ENCODE results near the gene AGMO.
"Not testable (repeated sequence)": the region's sequence is repeated elsewhere in the genome, so short reads cannot be mapped to it uniquely, and the experiment has no call there.

The AGMO gene

DNA sequence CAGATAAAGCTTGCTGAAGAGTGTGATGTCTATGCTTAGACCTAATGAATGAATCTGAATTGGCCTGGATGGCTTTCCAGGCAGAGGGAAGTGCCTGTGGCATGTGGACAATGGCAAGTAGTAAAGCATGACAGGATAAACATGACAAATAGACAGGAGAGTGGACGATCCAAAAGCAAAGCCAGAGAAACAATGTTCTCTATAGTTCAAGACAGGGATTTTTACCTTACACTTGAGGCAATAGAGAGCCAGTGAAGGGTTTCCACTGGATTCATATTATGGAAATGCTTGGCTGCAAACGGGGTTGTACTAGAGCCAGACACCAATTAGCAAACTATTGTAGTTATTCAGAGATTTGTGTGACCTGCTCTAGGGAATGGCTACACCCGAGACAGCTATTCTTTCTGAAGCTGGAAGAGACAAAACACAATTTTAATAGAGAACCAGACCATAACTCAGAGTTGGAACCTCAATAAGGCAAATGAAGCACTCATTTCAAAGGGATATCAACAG, 2.3 kb downstream of the AGMO start:
- no peak for DNase-seq (ENCODE audit: low read depth)

DNA sequence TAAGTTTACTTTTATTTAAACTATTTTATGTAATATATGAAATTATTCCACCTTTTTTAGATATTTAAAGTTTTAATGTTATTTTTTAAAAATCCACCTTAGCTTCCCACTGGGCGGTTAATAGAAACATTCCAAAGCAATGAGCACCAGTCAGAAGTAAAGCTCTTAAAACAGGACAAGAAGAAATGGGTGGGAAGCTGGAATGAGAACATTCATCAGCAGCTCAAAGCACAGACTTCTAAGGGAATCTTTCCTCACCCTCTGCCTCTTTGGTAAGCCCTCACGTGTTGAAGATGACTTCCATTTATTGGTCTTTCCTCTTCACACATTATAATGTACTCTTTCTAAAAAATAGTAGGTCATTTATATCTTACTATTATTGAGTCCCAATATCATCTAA, 3.1 kb downstream of the AGMO start:
- DNase-seq (ENCODE audit: low read depth): peak; percentile 54

DNA sequence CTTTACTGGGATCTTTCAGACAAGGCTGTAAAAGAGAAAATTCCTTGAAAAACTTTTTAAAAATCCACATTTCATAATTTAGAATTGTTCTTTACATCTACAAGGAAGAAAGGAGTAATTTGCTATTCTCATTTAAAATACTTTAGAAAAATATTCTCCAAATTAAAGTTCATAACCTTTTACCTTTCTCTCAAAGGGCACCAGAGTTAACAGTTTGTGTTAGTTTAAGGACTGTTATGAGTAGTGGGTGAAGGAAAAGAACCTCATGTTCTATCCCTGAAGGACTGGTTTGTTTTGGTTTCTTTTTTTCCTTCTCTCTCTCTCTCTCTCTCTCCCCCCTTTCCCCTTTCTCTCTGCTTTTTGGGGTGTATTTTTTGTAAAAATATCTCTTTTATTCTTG, 4.1 kb downstream of the AGMO start:
- no peak for DNase-seq (ENCODE audit: low read depth)

DNA sequence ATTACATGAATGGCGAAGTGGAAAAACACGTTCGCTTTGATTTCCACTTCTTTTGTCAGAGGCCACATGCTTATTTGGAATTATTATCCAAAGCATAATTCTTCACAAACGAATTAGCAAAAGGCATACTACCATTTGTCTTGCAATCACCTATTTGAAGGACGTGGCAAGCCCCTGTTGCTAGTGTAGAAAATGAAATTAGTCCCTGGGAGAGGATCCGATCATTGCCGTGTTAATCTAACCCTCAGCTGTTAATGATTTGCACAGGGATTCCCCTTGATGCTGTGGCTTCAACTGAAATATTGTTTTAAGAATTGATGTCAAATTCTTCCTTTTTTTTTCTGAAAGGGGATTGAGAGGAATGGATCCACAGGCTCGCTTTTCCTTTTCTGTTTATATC, 4.6 kb downstream of the AGMO start:
- no peak for DNase-seq (ENCODE audit: low read depth)

DNA sequence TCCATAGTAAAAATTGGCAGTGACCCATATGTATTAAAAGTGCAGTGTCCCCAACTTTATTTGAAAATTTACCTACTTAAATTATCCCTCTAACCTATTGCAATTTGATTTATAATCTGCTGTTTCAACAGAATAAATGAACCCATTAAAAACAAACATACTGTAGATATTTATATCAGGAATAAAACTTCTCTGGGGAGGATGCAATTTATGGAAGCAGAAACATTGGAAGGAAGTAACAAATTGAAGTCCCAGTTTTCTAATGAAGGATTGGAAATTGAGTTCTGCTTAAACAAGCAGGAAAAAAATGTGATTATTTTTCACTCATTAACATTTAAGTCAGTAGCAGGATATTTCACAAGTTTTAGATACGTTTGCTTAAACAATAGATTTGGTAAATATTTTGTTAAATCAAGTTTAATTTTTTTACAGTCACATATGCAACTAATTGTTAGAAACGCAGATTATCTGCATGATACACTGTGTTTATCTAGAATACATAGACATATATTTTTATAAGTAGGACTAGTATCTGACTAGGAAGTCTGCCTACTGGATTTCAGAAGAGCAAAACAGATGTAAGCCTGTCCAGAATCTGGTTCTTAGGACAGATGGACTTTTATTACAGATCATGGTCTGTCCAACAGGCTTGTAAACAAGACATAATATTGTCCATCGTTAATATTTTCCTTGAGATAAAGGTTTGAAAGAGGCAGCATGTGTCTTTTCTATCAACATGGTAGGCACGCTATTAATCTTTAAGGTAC, 5.3 kb downstream of the AGMO start:
- no peak for DNase-seq (ENCODE audit: low read depth)

DNA sequence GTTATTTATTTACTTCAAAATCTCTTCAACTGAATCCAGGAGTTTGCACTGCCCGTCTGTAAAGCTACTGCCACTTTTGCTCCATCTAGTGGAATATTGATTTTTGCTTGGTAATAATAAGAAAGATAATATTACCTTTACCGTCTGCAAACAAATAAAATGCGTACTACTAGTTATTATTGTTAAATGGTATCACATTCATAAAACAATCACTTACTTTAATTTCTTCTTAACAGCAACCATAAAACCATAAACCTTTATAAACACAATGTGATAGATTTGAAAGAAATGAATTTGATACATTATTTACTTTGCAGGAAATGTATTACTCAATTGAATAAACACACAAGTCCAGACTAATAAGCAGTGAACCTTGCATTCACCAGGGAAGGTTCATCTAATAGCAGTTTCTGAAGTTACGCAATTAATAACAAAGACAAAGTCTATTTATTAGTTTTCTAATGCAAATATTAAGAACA, 6.4 kb downstream of the AGMO start:
- peak; percentile 46 for DNase-seq (ENCODE audit: low read depth)

DNA sequence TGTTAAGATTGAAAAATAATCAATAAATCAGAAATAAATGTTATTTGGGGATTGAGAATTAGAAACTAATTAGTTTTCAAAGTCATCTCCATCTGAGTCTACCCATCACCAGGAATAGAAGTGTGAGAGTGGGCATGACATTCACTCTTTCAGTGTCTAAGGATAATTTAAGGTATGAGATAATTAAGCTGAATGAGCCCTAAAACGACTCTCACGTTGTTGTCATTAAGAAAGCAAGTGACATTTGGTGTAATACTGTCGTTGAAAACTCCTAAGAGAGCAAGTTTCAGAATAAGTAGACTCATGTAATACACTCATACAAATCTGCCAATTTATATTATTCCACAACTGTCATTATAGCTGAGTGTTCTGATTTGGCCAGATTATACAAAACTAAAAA, 7.1 kb downstream of the AGMO start:
- no peak for DNase-seq (ENCODE audit: low read depth)

DNA sequence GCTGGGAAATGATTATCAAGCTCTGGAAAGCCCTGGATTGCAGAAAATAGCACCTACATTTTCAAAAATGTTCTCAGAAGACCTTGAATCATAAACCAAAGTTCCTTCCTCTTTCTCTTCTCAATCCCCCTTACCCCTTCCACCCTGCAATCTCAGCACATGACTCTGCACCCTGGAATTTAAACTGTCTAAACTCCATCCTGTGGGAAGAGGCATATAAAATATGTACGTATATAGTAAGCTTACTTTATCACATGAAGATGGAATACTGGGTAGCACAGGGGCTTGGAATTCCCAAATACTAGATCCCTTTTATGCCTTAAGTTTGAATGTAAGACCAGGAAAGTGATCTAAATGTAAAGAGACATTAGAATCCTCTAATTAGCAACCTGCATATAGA, 7.7 kb downstream of the AGMO start:
- peak; percentile 39 for DNase-seq (ENCODE audit: low read depth)

DNA sequence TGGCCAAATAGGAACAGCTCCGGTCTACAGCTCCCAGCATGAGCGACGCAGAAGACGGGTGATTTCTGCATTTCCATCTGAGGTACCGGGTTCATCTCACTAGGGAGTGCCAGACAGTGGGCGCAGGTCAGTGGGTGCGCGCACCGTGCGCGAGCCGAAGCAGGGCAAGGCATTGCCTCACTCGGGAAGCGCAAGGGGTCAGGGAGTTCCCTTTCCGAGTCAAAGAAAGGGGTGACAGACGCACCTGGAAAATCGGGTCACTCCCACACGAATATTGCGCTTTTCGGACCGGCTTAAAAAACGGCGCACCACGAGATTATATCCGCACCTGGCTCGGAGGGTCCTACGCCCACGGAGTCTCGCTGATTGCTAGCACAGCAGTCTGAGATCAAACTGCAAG, 14.5 kb downstream of the AGMO start:
- not testable (repeated sequence) for DNase-seq (ENCODE audit: low read depth)

DNA sequence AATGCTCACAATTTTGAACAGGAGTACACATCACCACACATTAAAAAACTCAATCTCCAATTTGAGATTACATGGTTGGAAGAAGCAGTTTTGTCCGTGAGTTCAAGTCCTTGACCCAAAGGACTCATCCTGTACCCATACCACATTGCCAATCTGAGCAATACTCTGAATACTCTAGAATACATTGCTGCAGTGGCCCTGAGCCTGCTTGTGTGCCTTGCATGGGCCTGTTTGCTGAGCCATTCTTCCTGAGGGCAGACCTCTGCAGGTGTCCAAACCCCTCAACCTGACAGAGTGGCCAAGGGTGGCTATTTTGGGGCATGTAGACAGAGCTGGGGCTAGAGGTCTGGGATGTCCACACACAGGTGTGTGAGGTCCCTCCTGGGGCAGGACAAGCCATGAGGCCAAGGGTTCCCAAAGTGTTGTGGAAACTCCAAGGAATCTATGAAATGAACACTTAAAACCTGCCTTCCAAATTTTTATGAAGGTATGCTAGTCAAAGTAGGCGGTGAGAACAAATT, 15.5 kb downstream of the AGMO start:
- DNase-seq (ENCODE audit: low read depth): no peak

DNA sequence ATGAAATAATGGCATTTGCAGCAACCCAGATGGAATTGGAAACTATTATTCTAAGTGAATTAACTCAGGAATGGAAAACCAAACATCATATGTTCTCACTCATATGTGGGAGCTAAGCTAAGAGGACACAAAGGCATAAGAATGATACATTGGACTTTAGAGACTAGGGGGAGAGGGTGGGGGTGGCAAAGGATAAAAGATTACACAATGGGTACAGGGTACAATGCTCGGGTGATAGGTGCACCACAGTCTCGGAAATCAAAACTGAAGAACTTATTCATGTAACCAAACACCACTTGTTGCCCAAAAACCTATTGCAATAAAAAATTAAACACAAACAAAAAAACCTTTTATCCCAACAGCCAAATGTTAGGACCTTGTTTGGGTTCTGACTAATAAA, 17.8 kb downstream of the AGMO start:
- DNase-seq (ENCODE audit: low read depth): no peak

DNA sequence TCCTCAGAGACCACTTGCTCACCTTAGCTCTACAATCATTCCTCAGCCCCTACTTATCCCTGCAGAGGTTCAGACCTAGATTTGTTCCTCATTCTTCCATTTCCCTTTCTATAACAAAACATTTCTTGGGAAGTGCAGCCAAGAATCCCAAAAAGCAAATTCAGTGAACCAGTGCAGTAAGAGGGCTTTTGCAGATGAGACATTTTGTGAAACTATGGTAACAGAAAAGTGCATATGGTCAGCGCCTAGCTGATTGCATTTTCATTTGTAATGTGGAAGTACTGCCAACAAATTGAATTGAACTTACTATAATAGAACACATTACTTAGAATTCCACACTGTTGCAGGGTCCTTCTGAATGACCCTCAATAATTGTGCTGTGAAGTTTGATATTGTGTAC, 18.6 kb downstream of the AGMO start:
- no peak for DNase-seq (ENCODE audit: low read depth)

DNA sequence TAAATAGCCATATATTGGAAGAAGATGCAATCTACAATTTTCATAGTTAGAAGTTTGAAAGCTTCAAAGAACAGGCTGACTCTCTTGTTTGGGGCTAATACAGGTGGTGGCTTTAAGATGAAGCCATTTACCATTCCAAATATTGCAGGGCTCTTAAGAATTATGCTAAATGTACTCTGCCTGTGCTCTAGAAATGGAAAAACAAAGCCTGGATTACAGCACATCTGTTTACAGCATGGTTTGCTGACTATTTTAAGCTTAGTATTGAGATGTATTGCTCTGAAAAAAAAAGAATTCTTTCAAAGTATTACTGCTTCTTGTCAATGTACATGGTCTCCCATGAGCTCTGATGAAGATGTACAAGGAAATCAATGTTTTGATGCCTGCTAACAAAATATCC, 34.2 kb downstream of the AGMO start:
- no peak for DNase-seq (ENCODE audit: low read depth)

DNA sequence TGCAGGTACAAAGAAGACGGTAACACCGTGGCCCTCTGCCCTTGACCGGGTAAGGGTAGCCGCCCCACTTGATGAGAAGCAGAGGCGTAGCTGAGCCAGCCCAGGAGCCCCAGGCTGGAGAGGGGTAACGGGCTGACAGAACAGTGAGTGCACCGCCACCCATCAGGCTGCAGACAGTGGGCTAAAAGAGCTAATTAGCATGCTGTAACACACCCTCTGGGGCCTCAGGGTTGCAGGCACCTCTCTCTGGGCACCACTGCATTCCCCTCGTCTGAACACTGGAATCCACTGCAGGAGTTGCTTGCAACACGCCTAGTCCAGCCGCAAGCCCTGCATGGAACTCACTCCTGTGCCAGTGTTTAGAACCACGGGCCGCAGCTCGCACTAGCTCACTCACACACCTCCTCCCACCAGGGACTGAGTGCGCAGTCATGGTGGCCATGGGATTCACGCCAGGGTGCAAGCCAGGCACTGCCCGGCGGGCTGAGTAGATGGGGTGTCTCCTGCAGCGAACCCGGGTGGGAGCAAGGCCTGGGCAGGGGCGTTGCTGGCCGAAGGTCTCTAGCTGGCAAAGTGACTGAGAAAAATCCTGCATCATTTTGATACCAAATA, 36.1 kb downstream of the AGMO start:
- no peak for DNase-seq (ENCODE audit: low read depth)

DNA sequence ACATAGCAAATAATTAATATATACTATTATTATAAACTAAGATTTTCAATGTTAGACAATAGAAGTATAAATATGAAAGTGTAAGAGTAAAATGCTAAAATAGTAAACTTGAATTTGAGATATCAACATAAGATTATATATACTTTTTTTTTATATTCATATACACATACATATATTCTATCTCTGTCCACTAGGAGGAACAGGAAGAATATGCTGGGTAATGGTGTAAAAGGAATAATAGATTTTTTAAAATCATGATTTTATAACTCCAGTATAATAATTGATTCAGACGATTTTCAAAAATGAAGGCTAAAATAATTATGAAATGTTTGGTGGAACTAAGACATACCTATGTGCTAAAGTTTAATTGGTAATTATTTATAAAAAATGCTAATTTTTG, 37.7 kb downstream of the AGMO start:
- DNase-seq (ENCODE audit: low read depth): no peak

DNA sequence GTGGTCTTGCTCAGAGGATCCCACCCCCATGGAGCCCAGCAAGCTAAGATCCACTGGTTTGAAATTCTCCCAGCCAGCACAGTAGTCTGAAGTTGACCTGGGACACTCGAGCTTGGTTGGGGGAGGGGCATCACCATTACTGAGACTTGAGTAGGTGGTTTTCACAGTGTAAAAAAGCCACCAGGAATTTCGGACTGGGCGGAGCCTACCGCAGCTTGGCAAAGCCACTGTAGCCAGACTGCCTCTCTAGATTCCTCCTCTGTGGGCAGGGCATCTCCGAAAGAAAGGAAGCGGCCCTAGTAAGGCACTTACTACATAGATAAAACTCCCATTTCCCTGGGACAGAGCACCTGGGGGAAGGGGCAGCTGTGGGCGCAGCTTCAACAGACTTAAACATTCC, 44.0 kb downstream of the AGMO start:
- not testable (repeated sequence) for DNase-seq (ENCODE audit: low read depth)

DNA sequence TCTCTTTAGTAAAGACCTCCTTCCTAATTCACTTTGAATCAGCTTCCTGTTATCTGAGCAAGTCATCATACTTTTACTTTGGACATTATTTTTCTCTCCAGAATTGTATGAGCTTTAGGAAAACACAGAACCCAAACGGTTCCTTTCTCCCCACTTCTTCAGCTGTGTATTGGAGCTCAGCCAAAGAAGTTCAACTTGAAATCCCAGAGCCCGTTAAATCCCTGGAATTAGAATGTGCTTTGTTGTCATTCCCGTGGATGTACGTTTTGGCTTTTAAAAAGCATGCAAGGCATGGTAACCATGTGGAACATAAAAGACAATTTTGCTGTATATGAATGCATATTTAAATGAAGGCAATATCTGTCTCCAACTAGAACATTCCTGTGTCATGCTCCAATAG, 46.6 kb downstream of the AGMO start:
- DNase-seq (ENCODE audit: low read depth): no peak

DNA sequence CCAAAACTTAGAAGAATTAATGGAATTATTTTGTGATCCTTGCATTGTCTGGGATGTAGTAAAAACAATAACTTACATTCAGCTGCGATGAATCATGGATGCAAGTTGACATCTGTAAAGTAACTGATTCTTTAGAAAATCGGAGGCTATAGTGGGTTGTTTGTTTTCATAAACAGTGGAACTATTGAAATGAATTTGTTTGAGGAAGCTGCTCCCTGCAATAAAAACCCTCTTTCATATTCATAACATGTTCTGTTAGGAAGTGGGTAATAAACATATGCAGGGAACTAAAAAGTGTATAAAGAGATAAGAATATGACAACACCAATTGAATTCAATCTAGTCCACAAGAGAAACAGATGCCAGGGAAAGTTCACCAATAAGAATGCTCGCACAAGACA, 53.6 kb downstream of the AGMO start:
- peak; percentile 26 for DNase-seq (ENCODE audit: low read depth)

DNA sequence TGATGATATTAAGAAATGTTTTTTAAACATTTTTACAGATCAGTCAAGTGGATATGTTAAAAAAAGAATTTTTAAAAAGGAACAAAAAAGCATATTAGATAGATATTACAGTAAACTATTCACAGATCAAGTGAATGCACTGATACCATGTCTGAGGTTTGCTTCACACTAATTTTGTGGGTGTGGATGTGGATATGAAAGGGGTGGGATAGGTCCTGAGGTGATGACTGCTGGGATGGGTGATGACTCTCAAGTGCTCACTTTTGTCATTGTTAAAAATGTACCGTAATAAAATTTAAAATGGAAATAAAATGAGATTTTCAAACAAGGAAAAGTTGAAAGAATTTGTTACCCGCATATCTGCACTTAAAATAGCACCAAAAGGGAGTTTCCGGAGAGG, 54.1 kb downstream of the AGMO start:
- DNase-seq (ENCODE audit: low read depth): no peak

DNA sequence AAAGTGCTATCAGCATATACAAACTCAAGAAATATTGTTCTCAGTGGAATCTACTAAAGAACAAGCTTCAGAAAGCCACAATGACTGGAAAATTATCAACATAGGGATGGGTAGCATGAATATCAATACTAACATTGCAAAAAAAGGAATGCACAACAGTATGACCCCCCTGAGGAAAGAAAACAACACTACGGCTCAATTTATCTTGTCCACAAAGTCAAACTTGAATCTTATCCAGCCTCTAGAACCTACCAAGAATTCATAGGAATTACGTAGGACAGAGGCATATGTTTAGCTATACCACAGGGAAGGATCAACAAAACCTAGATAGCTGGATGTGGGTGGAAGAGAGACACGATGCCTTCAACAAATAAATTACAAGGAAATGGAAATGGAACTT, 54.6 kb downstream of the AGMO start:
- no peak for DNase-seq (ENCODE audit: low read depth)

DNA sequence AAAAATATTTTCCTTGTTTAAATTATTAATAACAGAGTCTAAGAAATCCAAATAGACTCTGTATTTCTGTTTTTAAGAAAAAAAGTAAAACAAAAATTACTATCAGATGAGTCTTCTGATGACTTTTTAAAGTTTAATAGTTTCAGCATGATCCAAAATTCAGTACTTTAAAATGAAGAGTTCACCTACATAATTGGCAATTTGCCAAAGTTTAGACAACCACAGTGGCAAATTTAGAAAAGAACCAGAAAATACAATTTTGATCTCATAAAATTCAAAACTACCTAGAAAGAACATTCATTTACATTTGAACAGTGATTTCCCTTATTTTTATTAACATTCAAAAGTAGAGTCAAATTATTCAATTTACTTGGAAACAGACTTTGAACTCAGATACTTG, 56.1 kb downstream of the AGMO start:
- DNase-seq (ENCODE audit: low read depth): no peak

DNA sequence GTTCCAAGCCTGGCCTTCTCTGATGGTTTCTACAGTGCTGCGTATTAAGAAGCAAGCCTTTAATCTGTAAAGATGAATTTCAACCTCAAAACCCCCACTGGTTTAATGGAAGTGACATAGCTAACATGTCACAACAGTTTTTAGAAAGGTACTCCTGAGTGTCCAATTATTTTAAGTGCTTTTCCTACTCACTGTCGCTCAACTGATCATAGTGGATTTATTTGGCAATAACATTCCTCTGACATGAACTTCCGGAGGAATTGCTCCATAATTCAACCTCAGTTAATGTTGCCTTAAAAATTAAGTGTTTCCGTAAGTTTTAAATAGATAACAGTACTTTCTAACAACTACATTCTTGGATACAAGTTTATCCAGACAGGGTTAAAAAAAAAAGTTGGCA, 57.5 kb downstream of the AGMO start:
- no peak for DNase-seq (ENCODE audit: low read depth)

DNA sequence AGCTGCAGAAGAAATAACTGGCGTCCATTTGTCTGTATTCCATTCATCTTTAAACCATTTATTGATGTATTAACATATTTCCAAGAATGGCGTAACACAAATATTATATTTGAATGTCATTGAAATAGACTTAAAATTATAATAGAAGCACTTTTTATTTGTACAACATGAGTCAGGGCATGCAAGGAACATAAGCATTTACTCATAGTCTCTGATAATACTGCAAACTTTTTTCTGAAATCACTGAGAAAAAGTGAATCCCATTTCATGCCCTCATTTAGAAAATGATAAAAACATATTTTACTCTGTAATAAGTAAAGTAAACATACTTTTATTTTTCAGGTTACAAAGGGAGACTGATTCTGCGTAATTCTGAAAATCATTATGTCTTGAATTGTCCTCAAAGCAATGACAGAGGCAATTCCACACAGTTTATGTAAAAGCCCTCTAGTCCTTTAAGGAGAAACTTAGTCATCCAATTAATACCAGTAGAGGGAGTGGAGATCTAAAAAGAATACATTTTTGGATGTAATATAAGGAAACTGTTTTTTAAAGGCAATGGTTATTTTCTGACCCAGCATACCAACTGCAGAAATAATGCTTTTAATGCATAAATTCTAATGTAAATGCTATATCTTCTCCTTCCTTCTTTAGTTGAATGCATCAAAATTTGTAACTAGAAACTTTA, 58.1 kb downstream of the AGMO start:
- DNase-seq (ENCODE audit: low read depth): peak; percentile 7

All from iris pigment epithelial cell (primary cell).